Measurements from ENCODE around the gene SNAP25. TPM values are rescaled to one million over a fixed set of nuclear protein-coding genes. Genes with fewer than 3 reads are reported as not detected.

Gene SNAP25
- total RNA-seq, 2 donors from 2014 or later: 0.74 to 9.3 TPM

DNA sequence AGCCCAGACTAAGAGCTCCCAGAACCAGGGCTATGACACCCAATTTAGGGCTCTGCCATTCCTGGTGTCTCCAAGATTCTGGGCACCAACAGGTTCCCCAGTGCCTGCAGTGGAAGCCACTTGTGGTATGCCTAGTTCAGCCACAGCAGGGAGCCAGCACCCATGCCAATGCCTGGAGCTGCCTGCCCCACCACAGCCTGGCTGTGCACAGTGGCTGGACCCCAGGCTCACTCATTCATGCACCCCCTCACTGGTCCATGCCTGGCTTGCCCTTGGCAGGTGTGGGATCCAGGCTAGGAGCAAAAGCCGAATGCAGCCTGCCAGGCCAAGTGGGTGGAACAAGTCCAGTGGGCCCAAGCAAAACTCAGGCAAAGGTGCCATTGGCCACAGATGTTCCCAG lies 123.5 kb downstream of the SNAP25 start:
- no peaks in the 10 kb centered on the region for H3K36me3 ChIP-seq
- no peak for DNase-seq (ENCODE audit: low spot score)
- TF ChIP-seq, protein P1, sequence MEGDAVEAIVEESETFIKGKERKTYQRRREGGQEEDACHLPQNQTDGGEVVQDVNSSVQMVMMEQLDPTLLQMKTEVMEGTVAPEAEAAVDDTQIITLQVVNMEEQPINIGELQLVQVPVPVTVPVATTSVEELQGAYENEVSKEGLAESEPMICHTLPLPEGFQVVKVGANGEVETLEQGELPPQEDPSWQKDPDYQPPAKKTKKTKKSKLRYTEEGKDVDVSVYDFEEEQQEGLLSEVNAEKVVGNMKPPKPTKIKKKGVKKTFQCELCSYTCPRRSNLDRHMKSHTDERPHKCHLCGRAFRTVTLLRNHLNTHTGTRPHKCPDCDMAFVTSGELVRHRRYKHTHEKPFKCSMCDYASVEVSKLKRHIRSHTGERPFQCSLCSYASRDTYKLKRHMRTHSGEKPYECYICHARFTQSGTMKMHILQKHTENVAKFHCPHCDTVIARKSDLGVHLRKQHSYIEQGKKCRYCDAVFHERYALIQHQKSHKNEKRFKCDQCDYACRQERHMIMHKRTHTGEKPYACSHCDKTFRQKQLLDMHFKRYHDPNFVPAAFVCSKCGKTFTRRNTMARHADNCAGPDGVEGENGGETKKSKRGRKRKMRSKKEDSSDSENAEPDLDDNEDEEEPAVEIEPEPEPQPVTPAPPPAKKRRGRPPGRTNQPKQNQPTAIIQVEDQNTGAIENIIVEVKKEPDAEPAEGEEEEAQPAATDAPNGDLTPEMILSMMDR (IDR thresholded peaks at IDR 0.05): no peak
- H3K4me3 ChIP-seq: no peak overlapping the region
- no peaks in the 10 kb centered on the region for H3K9me3 ChIP-seq
- H3K4me1 ChIP-seq: no peaks in the 10 kb centered on the region
- no peak overlapping the region for H3K27ac ChIP-seq
- H3K27me3 ChIP-seq: no peaks in the 10 kb centered on the region

DNA sequence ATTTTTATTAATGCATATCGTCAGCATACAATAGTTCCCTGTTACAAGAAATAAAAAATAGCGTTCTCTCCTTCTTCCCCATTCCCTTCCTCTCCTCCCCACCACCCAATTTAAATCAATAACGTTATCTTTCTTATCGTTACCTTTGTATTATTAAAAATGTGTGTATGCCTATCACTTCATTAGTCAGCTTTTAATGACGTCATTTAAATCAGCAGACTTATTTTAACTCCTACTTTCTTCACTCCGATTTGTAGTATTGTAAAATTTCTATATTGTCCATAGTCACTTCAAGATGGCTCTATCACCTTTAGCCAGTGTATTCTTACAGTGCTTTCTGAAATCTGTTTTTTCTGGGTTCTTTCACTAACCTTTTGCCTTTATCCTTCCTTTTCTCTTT lies 126.3 kb downstream of the SNAP25 start:
- TF ChIP-seq, protein P1 (IDR thresholded peaks at IDR 0.05): no peak
- Histone ChIP-seq H3K27me3 (no peaks in the 10 kb centered on the region), H3K36me3 (no peaks in the 10 kb centered on the region), H3K4me1 (no peaks in the 10 kb centered on the region), H3K27ac (no peak overlapping the region), H3K4me3 (no peak overlapping the region), H3K9me3 (no peaks in the 10 kb centered on the region)
- DNase-seq (ENCODE audit: low spot score): no peak

DNA sequence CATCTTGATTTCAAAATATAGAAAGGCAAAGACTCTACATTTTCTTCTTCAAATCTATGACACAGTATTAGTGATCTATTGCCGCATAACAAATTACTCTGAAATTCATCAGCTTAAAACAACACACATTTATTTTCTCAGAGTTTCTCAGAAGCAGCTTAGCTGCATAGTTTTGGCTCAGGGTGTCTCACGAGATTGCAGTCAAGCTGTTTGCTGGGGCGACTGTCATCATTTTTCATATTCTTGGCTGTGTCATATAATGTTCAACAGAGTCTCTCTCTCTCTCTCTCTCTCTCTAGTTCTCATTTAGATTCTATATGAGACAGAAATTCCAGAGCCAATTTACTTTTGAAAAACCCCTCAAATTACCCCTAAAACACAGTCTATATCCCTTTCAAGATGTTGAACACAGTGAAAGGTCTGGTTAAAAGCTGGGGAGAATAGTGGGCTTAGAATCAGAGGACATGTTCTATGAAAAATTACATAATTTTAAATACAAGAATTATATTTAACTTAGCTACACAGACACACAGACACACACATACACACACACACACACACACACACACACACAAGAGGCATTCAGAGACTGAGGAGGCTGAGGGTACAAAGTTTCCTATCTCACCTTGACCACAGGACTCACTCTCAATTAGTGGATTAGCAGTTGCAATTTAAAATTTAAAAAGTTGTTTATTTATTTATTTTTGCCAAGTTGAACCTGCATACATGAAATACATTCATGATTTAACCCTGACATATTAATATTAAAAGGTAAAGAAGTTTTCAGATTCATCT lies 128.7 kb downstream of the SNAP25 start:
- TF ChIP-seq, protein P1 (IDR thresholded peaks at IDR 0.05): no peak
- Histone ChIP-seq H3K36me3 (no peaks in the 10 kb centered on the region), H3K9me3 (no peaks in the 10 kb centered on the region), H3K4me3 (no peak overlapping the region), H3K27ac (no peak overlapping the region), H3K4me1 (no peaks in the 10 kb centered on the region), H3K27me3 (no peaks in the 10 kb centered on the region)
- DNase-seq (ENCODE audit: low spot score): no peak

DNA sequence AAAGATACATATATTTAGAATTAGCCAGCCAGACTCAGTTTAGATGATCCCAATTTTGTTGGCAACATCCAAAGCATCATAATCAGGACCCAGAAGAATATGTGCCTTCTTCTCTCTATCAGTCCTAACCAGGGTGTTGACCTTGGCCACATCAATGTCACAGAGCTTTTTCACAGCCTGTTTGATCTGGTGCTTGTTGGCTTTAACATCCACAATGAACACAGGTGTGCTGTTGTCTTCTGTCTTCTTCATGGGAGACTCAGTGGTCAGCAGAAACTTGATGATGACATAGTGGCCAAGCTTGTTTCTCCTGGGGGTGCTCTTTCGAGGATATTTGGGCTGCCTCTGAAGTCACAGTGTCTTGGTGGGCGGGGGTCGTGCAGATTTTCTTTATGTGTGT lies 130.5 kb downstream of the SNAP25 start:
- Histone ChIP-seq H3K36me3 (no peaks in the 10 kb centered on the region), H3K4me3 (no peak overlapping the region)

DNA sequence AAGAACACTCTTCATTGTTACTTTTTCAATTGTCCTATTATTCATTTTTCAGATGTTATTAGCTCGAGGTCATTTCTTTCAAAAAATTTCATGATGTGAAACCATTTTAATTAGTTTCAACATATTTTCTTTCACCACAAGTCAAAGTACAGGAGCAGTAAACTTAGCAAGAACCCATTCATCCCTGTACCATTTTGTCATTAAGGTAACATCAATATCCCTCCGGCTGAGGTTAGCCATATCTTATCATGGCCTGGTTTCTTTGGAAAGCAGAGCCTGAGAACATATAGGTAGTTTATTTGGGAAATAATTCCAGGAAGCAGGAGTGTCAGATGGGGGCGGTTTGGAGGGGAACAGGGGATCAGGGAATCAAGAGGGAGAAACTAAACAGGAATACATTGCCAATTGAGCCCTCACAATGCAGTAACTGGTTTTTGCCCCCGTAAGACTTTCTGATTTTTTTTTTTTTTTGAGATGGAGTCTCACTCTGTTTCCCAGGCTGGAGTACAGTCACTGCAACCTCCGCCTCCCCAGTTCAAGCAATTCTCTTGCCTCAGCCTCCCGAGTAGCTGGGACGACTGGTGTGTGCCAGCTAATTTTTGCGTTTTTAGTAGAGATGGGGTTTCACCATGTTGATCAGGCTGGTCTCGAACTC lies 131.7 kb downstream of the SNAP25 start:
- H3K9me3 ChIP-seq: no peaks in the 10 kb centered on the region
- no peak for DNase-seq (ENCODE audit: low spot score)
- H3K4me3 ChIP-seq: no peak overlapping the region
- H3K36me3 ChIP-seq: no peaks in the 10 kb centered on the region
- TF ChIP-seq, protein P1 (IDR thresholded peaks at IDR 0.05): no peak
- no peaks in the 10 kb centered on the region for H3K27me3 ChIP-seq
- peaks cover 0 to 6% of the 10 kb centered on the region in 2 donors for H3K4me1 ChIP-seq
- peak overlapping the region; percentile 17 to 50 for H3K27ac ChIP-seq

More for the DNA sequence above, 130.5 kb downstream of the SNAP25 start:
- TF ChIP-seq, protein P1 (IDR thresholded peaks at IDR 0.05): no peak
- Histone ChIP-seq H3K27me3 (no peaks in the 10 kb centered on the region), H3K9me3 (no peaks in the 10 kb centered on the region), H3K4me1 (peaks cover 0 to 6% of the 10 kb centered on the region in 2 donors), H3K27ac (no peak overlapping the region)
- DNase-seq (ENCODE audit: low spot score): no peak
